COLO668 (cell line): ENCODE data around the gene TLE6.
"Not testable (repeated sequence)": the region's sequence is repeated elsewhere in the genome, so short reads cannot be mapped to it uniquely, and the experiment has no call there.

Experiments used
- DNase-seq: peaks from one replicate; lab custom pipeline; 2025; ENCODE audit not compliant: unreplicated experiment; lab: John Stamatoyannopoulos, UW

TLE6 gene

GRCh38 chr19:2973229-2973628, 4.1 kb upstream of the TLE6 start:
- no peak for DNase-seq

GRCh38 chr19:2974342-2975041, 2.9 kb upstream of the TLE6 start:
- no peak for DNase-seq

- peak; percentile 13 for DNase-seq
Observed at GRCh38 chr19:2976609-2977000, 759 bp upstream of the TLE6 start.

GRCh38 chr19:2977746-2978138, 378 bp downstream of the TLE6 start:
- DNase-seq: no peak

GRCh38 chr19:2978166-2978767, 903 bp downstream of the TLE6 start:
- DNase-seq: no peak

- no peak for DNase-seq
Observed at GRCh38 chr19:2978772-2979171, 1.4 kb downstream of the TLE6 start.

GRCh38 chr19:2981898-2982297, 4.5 kb downstream of the TLE6 start:
- no peak for DNase-seq

- no peak for DNase-seq
Observed at GRCh38 chr19:2982561-2982960, 5.2 kb downstream of the TLE6 start.

GRCh38 chr19:2982983-2983350, 5.6 kb downstream of the TLE6 start:
- DNase-seq: peak; percentile 32

- DNase-seq: peak; percentile 59
Observed at GRCh38 chr19:2983351-2984214, 6.2 kb downstream of the TLE6 start.

GRCh38 chr19:2984215-2984528, 6.8 kb downstream of the TLE6 start:
- no peak for DNase-seq

GRCh38 chr19:2986951-2987524, 9.7 kb downstream of the TLE6 start:
- no peak for DNase-seq

- no peak for DNase-seq
Observed at GRCh38 chr19:2987797-2988196, 10.4 kb downstream of the TLE6 start.

GRCh38 chr19:2988568-2988967, 11.2 kb downstream of the TLE6 start:
- no peak for DNase-seq

- DNase-seq: no peak
Observed at GRCh38 chr19:2989236-2989946, 12.0 kb downstream of the TLE6 start.

GRCh38 chr19:2992333-2992732, 15.0 kb downstream of the TLE6 start:
- DNase-seq: not testable (repeated sequence)

- DNase-seq: no peak
Observed at GRCh38 chr19:2992958-2993357, 15.6 kb downstream of the TLE6 start.

- no peak for DNase-seq
Observed at GRCh38 chr19:2993579-2993978, 16.2 kb downstream of the TLE6 start.

- no peak for DNase-seq
Observed at GRCh38 chr19:2994588-2995131, 17.3 kb downstream of the TLE6 start.

GRCh38 chr19:2997720-2998119, 20.4 kb downstream of the TLE6 start:
- no peak for DNase-seq

- DNase-seq: no peak
Observed at GRCh38 chr19:2998642-2999041, 21.3 kb downstream of the TLE6 start.
